ENCODE measurements around the gene MARCHF9. TPM values are rescaled to one million over a fixed set of nuclear protein-coding genes. Genes with fewer than 3 reads are reported as not detected.

MARCHF9 gene
- total RNA-seq, 1 donor from 2014 or later, result 11.3 TPM

- DNase-seq (ENCODE audit: low spot score), result no peak
Observed at GRCh38 chr12:57737467-57738460, 17.1 kb upstream of the MARCHF9 start.

GRCh38 chr12:57738661-57739237, 16.2 kb upstream of the MARCHF9 start, which contains the start of gene AGAP2:
AGAP2 (minus strand) TSS chr12:57738742; CDS start chr12:57738246, 496 bp downstream.
- no peak for DNase-seq (ENCODE audit: low spot score)

GRCh38 chr12:57739387-57739786, 15.5 kb upstream of the MARCHF9 start:
- no peak for DNase-seq (ENCODE audit: low spot score)

GRCh38 chr12:57739914-57740538, 14.9 kb upstream of the MARCHF9 start:
- DNase-seq (ENCODE audit: low spot score), result no peak

GRCh38 chr12:57740656-57741412, 14.1 kb upstream of the MARCHF9 start:
- no peak for DNase-seq (ENCODE audit: low spot score)

- no peak for DNase-seq (ENCODE audit: low spot score)
Observed at GRCh38 chr12:57741413-57741789, 13.5 kb upstream of the MARCHF9 start.

- DNase-seq (ENCODE audit: low spot score), result no peak
Observed at GRCh38 chr12:57741844-57742738, 12.8 kb upstream of the MARCHF9 start.

GRCh38 chr12:57743769-57744168, 11.1 kb upstream of the MARCHF9 start:
- no peak for DNase-seq (ENCODE audit: low spot score)

- DNase-seq (ENCODE audit: low spot score), result no peak
Observed at GRCh38 chr12:57744194-57744776, 10.6 kb upstream of the MARCHF9 start.

GRCh38 chr12:57744777-57745484, 10.0 kb upstream of the MARCHF9 start, which contains the start of gene TSPAN31:
TSPAN31 (plus strand) TSS chr12:57745039; CDS start chr12:57745155, 116 bp downstream.
- peak; percentile 96 for DNase-seq (ENCODE audit: low spot score)

- no peak for DNase-seq (ENCODE audit: low spot score)
Observed at GRCh38 chr12:57745485-57745881, 9.4 kb upstream of the MARCHF9 start.

- DNase-seq (ENCODE audit: low spot score), result no peak
Observed at GRCh38 chr12:57746025-57746424, 8.9 kb upstream of the MARCHF9 start.

- no peak for DNase-seq (ENCODE audit: low spot score)
Observed at GRCh38 chr12:57749061-57749460, 5.8 kb upstream of the MARCHF9 start.

- no peak for DNase-seq (ENCODE audit: low spot score)
Observed at GRCh38 chr12:57750561-57751431, 4.1 kb upstream of the MARCHF9 start.

GRCh38 chr12:57751432-57751787, 3.5 kb upstream of the MARCHF9 start:
- no peak for DNase-seq (ENCODE audit: low spot score)

GRCh38 chr12:57751788-57752667, 2.9 kb upstream of the MARCHF9 start, which contains the start of gene CDK4:
CDK4 (minus strand) TSS chr12:57752310; CDS start chr12:57751717, 593 bp downstream.
- peak; percentile 99 for DNase-seq (ENCODE audit: low spot score)

GRCh38 chr12:57752668-57753000, 2.3 kb upstream of the MARCHF9 start:
- DNase-seq (ENCODE audit: low spot score), result no peak
